ENCODE data around the gene IPCEF1.

The IPCEF1 gene

GRCh38 chr6:154236646-154237301, 119.8 kb downstream of the IPCEF1 start:
- no peak for TF ChIP-seq CTCF (IDR thresholded peaks at IDR 0.05; ENCODE audit: control insufficient read depth, extremely low read depth, insufficient read depth)
- H3K4me3 ChIP-seq (ENCODE audit: low read depth, low read length) = no peak overlapping the region
- no peak for DNase-seq (ENCODE audit: low read depth)

- no peak for DNase-seq (ENCODE audit: low read depth)
- H3K4me3 ChIP-seq (ENCODE audit: low read depth, low read length) = no peak overlapping the region
- TF ChIP-seq CTCF (IDR thresholded peaks at IDR 0.05; ENCODE audit: control insufficient read depth, extremely low read depth, insufficient read depth) = no peak
Observed at GRCh38 chr6:154234019-154234772, 122.4 kb downstream of the IPCEF1 start.

GRCh38 chr6:154233383-154233782, 123.2 kb downstream of the IPCEF1 start:
- no peak overlapping the region for H3K4me3 ChIP-seq (ENCODE audit: low read depth, low read length)
- TF ChIP-seq CTCF (IDR thresholded peaks at IDR 0.05; ENCODE audit: control insufficient read depth, extremely low read depth, insufficient read depth) = no peak
- DNase-seq (ENCODE audit: low read depth) = no peak

- no peak overlapping the region for H3K4me3 ChIP-seq (ENCODE audit: low read depth, low read length)
- no peak for TF ChIP-seq CTCF (IDR thresholded peaks at IDR 0.05; ENCODE audit: control insufficient read depth, extremely low read depth, insufficient read depth)
- DNase-seq (ENCODE audit: low read depth) = no peak
Observed at GRCh38 chr6:154232013-154232910, 124.3 kb downstream of the IPCEF1 start.

- DNase-seq (ENCODE audit: low read depth) = no peak
- no peak for TF ChIP-seq CTCF (IDR thresholded peaks at IDR 0.05; ENCODE audit: control insufficient read depth, extremely low read depth, insufficient read depth)
- no peak overlapping the region for H3K4me3 ChIP-seq (ENCODE audit: low read depth, low read length)
Observed at GRCh38 chr6:154230910-154231595, 125.5 kb downstream of the IPCEF1 start.

GRCh38 chr6:154230393-154230792, 126.2 kb downstream of the IPCEF1 start:
- DNase-seq (ENCODE audit: low read depth) = no peak
- H3K4me3 ChIP-seq (ENCODE audit: low read depth, low read length) = no peak overlapping the region
- TF ChIP-seq CTCF (IDR thresholded peaks at IDR 0.05; ENCODE audit: control insufficient read depth, extremely low read depth, insufficient read depth) = no peak
